Measurements from ENCODE around the gene SLC39A11.
A peak's percentile ranks its signal among the peaks of the same experiment; 100 is the strongest.

The SLC39A11 gene

DNA sequence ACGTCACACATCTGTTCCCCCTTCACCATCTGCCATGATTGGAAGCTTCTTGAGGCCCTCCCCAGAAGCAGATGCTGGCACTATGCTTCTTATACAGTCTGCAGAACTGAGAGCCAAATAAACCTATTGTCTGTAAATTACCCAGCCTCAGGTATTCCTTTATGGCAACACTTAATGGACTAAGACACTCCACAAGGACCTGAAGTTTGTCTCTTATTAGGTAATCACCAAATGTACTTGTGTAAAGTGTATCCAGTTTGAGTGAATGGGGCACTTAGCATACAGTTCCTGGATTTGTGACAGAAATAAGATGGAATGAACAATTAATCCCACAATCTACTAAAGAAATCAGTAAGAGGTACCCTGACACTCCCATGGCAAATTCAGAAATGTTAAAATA is 105.3 kb downstream of the SLC39A11 start:
- H3K4me3 ChIP-seq (ENCODE audit: low read length): no peak overlapping the region
- DNase-seq (ENCODE audit: low read depth): no peak
- TF ChIP-seq, protein P1, sequence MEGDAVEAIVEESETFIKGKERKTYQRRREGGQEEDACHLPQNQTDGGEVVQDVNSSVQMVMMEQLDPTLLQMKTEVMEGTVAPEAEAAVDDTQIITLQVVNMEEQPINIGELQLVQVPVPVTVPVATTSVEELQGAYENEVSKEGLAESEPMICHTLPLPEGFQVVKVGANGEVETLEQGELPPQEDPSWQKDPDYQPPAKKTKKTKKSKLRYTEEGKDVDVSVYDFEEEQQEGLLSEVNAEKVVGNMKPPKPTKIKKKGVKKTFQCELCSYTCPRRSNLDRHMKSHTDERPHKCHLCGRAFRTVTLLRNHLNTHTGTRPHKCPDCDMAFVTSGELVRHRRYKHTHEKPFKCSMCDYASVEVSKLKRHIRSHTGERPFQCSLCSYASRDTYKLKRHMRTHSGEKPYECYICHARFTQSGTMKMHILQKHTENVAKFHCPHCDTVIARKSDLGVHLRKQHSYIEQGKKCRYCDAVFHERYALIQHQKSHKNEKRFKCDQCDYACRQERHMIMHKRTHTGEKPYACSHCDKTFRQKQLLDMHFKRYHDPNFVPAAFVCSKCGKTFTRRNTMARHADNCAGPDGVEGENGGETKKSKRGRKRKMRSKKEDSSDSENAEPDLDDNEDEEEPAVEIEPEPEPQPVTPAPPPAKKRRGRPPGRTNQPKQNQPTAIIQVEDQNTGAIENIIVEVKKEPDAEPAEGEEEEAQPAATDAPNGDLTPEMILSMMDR (conservative IDR thresholded peaks at IDR 0.05; ENCODE audit: low read length): no peak

DNA sequence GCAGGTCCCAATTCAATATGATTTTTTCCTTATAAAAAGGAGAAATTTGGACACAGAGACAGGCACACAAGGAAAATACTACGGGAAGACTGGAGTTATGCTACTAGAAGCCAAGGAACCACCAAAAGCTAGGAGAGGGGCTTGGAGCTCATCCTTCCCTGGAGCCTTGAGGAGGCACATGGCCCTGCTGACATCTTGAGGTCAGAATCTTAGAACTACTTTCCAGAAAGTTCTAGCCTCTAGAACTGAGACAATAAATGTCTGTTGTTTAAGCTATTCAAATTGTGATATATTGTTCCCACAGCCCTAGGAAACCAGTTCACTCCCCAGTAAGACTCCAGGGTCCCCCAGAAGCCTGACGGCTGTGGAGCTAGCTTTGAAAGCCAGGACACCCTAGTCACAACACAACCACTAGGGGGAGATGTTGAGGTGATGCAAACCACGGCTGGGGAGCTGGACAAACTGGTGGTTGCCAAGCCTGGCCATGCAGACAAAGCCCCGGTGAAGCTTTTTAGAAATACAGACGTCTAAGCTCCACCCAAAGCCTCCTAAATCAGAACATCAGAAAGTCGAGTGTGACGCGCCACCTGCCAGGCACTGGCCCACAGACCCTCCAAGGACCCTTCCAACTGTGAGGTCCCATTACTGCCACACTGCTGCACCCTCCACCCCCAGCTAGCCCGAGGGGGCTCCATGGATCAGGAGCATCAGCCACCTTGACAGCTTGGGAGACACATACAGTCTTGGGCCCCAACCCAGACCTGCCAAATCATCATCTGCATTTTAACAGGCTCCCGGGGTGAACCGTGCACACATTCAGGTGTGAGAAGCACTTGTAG is 106.4 kb downstream of the SLC39A11 start:
- TF ChIP-seq, protein P1 (conservative IDR thresholded peaks at IDR 0.05; ENCODE audit: low read length): peak; percentile 94
- no peak overlapping the region for H3K4me3 ChIP-seq (ENCODE audit: low read length)
- peak; percentile 68 for DNase-seq (ENCODE audit: low read depth)

DNA sequence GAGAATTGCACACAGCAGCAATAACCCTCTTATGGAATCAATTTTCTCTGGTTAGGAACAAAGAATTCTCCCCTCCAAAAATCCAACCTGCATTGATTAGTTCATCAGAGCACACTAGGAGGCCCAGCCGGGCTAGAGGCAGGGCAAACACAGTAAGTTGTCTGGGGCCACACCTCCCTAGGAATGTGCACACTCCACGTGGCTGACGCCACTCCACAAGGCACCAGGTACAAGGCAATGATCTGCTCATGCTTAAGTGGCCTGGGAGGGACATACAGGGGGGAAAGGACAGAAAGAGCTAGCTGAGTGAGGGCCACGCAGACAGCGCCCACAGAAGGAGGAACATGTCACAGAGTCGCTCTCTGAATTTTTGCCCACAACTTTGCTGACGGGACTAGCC is 107.6 kb downstream of the SLC39A11 start:
- DNase-seq (ENCODE audit: low read depth): no peak

DNA sequence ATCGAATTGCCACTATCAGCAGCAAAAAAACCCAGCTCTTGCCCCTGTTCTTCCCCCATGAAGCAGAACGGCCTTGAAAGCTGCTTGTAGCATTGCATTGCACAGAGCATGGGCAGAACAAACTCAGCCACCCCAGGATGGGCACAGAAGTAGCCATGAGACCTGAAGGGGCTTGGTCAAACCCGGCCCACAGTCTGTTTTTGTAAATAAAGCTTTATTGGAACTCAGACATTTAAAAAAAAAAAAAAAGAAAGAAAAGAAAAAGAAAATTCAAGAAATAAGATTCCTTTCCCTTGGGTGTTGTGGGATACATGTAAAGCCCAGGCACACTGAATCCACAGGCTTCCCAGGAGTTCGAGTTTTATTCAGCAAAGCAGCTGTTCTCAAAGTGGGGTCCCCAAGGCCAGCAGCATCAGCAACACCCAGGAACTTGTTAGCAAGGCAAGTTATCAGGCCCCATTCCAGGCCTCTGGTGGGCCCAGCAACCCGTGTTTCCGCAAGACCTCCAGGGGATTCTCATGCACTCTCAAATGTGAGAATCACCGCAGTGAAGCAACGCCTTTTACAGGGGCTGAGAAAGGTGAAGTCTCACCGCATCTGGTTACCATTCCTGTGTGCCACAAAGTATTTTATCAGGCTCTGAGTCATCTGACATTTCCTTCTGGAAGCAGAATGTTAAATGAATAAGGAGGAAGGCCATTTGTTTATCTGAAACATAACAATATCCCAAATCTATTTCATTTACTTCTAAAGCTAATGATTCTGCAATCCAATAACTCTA is 108.2 kb downstream of the SLC39A11 start:
- DNase-seq (ENCODE audit: low read depth): peak; percentile 68
- TF ChIP-seq, protein P1 (conservative IDR thresholded peaks at IDR 0.05; ENCODE audit: low read length): no peak
- no peak overlapping the region for H3K4me3 ChIP-seq (ENCODE audit: low read length)

More for the DNA sequence above, 107.6 kb downstream of the SLC39A11 start:
- no peak overlapping the region for H3K4me3 ChIP-seq (ENCODE audit: low read length)
- TF ChIP-seq, protein P1 (conservative IDR thresholded peaks at IDR 0.05; ENCODE audit: low read length): no peak

DNA sequence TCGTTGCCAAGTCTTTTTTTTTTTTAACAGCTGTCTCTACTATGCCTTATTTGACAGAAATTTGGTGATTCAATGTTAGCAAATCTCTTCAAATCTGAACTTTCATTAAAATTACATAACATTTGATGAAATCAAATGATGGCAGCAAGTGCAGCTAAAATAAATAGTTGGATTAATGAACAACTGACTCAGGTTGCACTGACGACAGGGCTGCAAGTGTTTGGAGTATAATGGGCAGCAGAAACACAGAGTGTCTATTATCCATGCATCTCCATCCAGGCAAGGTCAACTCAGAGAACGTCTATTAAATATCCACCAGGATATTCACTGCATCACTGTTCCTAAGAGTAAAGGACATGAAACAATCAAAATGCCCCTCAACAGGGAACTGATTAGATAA is 109.8 kb downstream of the SLC39A11 start:
- H3K4me3 ChIP-seq (ENCODE audit: low read length): no peak overlapping the region
- TF ChIP-seq, protein P1 (conservative IDR thresholded peaks at IDR 0.05; ENCODE audit: low read length): no peak
- no peak for DNase-seq (ENCODE audit: low read depth)

DNA sequence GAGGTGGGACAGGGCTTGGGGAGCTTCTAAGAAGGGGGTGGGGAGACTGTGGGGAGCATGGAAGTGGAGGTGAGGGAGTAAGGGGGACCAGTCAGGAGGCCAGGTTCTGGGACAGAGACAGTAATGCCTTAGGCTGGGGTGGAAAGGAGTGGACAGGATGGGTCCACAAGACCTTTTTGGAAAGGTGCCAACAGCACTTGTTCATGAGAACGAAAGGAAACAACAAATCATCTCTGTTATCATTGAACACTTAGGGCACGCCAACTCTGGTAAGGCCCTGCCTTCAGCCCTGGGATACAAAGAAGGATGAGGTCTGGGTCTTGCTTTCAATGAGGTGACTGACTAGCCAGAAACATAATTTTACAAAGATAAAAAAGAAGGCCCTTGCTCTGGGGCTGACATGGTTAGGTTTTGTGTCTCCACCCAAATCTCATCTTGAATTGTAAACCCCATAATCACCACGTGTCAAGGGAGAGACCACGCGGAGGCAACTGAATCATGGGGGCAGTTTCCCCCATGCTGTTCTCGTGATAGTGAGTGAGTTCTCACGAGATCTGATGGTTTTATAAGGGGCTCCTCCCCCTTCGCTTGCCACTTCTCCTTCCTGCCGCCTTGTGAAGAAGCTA is 113.8 kb downstream of the SLC39A11 start:
- DNase-seq (ENCODE audit: low read depth): no peak
- TF ChIP-seq, protein P1 (conservative IDR thresholded peaks at IDR 0.05; ENCODE audit: low read length): no peak
- H3K4me3 ChIP-seq (ENCODE audit: low read length): no peak overlapping the region
